IMR-90 (cell line): ENCODE data around the gene TAOK1. TPM values are rescaled to one million over a fixed set of nuclear protein-coding genes. Genes with fewer than 3 reads are reported as not detected.
"Not testable (repeated sequence)": the region's sequence is repeated elsewhere in the genome, so short reads cannot be mapped to it uniquely, and the experiment has no call there.

Source experiments
- ATAC-seq: fragments of 200-7000 bp; cut with Tn5 transposase; 2 replicates; pipeline ENCODE4 v1.9.1; 2020; ENCODE audit warnings: low read depth, mild to moderate bottlenecking, moderate library complexity
- BruUV-seq: library from RNA; stranded (reverse); fragments of 400-500 nt; replicated peaks from 2 replicates; lab custom pipeline; 2021; lab: Mats Ljungman, UMichigan
- CTCF ChIA-PET: fragments of 300-600 bp; formaldehyde crosslinking; extraction: SDS; loops from one replicate; lab custom pipeline; 2021; ENCODE audit warnings: antibody characterized with exemption; lab: Yijun Ruan, JAX
- POLR2A ChIA-PET: fragments of 300-600 bp; sonication (Branson Sonifier 250); formaldehyde crosslinking; loops from one replicate; lab custom pipeline; 2022; ENCODE audit warnings: antibody characterized with exemption; ENCODE audit not compliant: unreplicated experiment; lab: Charles Lee
- DNase-seq: peaks from one replicate; pipeline ENCODE4 v3.0.0; 2013
- H2AFZ ChIP-seq: replicated peaks from 2 replicates; pipeline ENCODE3; 2013; ENCODE audit warnings: low read length, mild to moderate bottlenecking; ENCODE audit not compliant: poor library complexity
- H2AK5ac ChIP-seq: 2 replicates; pipeline ENCODE4 v1.6.1; 2013; ENCODE audit warnings: low read depth, low read length, inconsistent platforms
- H2AK9ac ChIP-seq: replicated peaks from 2 replicates; pipeline ENCODE3; 2013; ENCODE audit warnings: mild to moderate bottlenecking, low read depth, low read length, moderate library complexity; ENCODE audit not compliant: poor library complexity
- H2BK120ac ChIP-seq: 2 replicates; pipeline ENCODE4 v1.6.1; 2013; ENCODE audit warnings: low read depth, low read length, inconsistent platforms
- H2BK15ac ChIP-seq: 3 replicates; pipeline ENCODE4 v1.6.1; 2013; ENCODE audit warnings: low read depth, low read length, inconsistent platforms
- H2BK20ac ChIP-seq: 2 replicates; pipeline ENCODE4 v1.6.1; 2013; ENCODE audit warnings: low read depth, mild to moderate bottlenecking, inconsistent platforms, low read length, moderate library complexity
- H2BK5ac ChIP-seq: 2 replicates; pipeline ENCODE4 v1.6.1; 2013; ENCODE audit warnings: mild to moderate bottlenecking, low read depth, low read length, inconsistent platforms; ENCODE audit not compliant: poor library complexity, severe bottlenecking
- H3K14ac ChIP-seq: replicated peaks from 2 replicates; pipeline ENCODE4 v1.6.1; 2013; ENCODE audit warnings: low read depth, low read length, inconsistent platforms
- H3K18ac ChIP-seq: 2 replicates; pipeline ENCODE4 v1.6.1; 2013; ENCODE audit warnings: low read depth, low read length, control low read depth
- H3K23ac ChIP-seq: 2 replicates; pipeline ENCODE4 v1.6.1; 2013; ENCODE audit warnings: low read depth, low read length, inconsistent platforms
- H3K27ac ChIP-seq: 2 replicates; pipeline ENCODE4 v1.5.1; 2013; ENCODE audit warnings: mild to moderate bottlenecking, control low read depth, low read length; ENCODE audit not compliant: insufficient read depth
- H3K27me3 ChIP-seq: 2 replicates; pipeline ENCODE4 v1.6.1; 2013; ENCODE audit warnings: low read length; ENCODE audit not compliant: control insufficient read depth, insufficient read depth
- H3K36me3 ChIP-seq: 2 replicates; pipeline ENCODE4 v1.6.1; 2013; ENCODE audit warnings: low read length, mixed read lengths; ENCODE audit not compliant: control insufficient read depth, insufficient read depth
- H3K4ac ChIP-seq: 2 replicates; pipeline ENCODE4 v1.6.1; 2013; ENCODE audit warnings: low read depth, low read length, inconsistent platforms
- H3K4me1 ChIP-seq: 2 replicates; pipeline ENCODE4 v1.6.1; 2013; ENCODE audit warnings: low read length, mixed read lengths; ENCODE audit not compliant: control insufficient read depth, insufficient read depth
- H3K4me2 ChIP-seq: 2 replicates; pipeline ENCODE4 v1.6.1; 2013; ENCODE audit warnings: low read depth, mild to moderate bottlenecking, control low read depth, low read length, moderate library complexity
- H3K4me3 ChIP-seq: 2 replicates; pipeline ENCODE4 v1.5.1; 2013; ENCODE audit warnings: low read depth, mild to moderate bottlenecking, control low read depth, low read length, moderate library complexity; ENCODE audit not compliant: insufficient read depth
- H3K56ac ChIP-seq: 2 replicates; pipeline ENCODE4 v1.6.1; 2013; ENCODE audit warnings: low read length, inconsistent platforms; ENCODE audit not compliant: insufficient read depth; ENCODE audit errors: extremely low read depth
- H3K79me1 ChIP-seq, 2 experiments: 2 replicates each; pipeline ENCODE4 v1.6.1; 2013; ENCODE audit warnings: low read length in 2 of 2, inconsistent platforms in 1 of 2, low read depth in 1 of 2
- H3K9ac ChIP-seq: 2 replicates; pipeline ENCODE4 v1.6.1; 2013; ENCODE audit warnings: low read depth, low read length, control low read depth
- H3K9me1 ChIP-seq: 2 replicates; pipeline ENCODE4 v1.6.1; 2013; ENCODE audit warnings: low read length, inconsistent platforms; ENCODE audit not compliant: insufficient read depth
- H3K9me3 ChIP-seq: 2 replicates; pipeline ENCODE4 v1.6.1; 2013; ENCODE audit warnings: low read length; ENCODE audit not compliant: control insufficient read depth, insufficient read depth
- H4K20me1 ChIP-seq: 2 replicates; pipeline ENCODE4 v1.6.1; 2013; ENCODE audit warnings: low read length, inconsistent platforms; ENCODE audit not compliant: insufficient read depth
- H4K5ac ChIP-seq: 2 replicates; pipeline ENCODE4 v1.6.1; 2013; ENCODE audit warnings: mild to moderate bottlenecking, low read depth, low read length, control low read depth
- H4K8ac ChIP-seq, 2 experiments: 2 replicates each; pipeline ENCODE4 v1.6.1; 2013; ENCODE audit warnings: low read depth in 2 of 2, low read length in 2 of 2, control low read depth in 1 of 2, inconsistent platforms in 1 of 2
- H4K91ac ChIP-seq: 2 replicates; pipeline ENCODE4 v1.6.1; 2013; ENCODE audit warnings: low read depth, low read length, inconsistent platforms; ENCODE audit not compliant: insufficient read depth
- WGBS, 2 experiments: methylation state at CpG; one replicate each; pipeline versions ENCODE4 v1.1.5 to v1.1.7; 2013; ENCODE audit warnings: missing lambda C conversion rate in 2 of 2; ENCODE audit not compliant: insufficient read length in 1 of 2; ENCODE audit errors: extremely low coverage in 2 of 2; 5-methylcytosine and 5-hydroxymethylcytosine counted together
- dilution Hi-C: fragments of 300-500 bp; cut with HindIII; formaldehyde crosslinking; loops from one replicate; pipeline ENCODE4 v1.14.3; 2018; ENCODE audit warnings: low sequenced_read_pairs; ENCODE audit not compliant: unreplicated experiment
- in situ Hi-C: fragments of 300-500 bp; cut with MboI; formaldehyde crosslinking; loops from 3 replicates; pipeline ENCODE4 v1.14.3; 2019; ENCODE audit warnings: low sequenced_read_pairs, inconsistent platforms, mixed read lengths
- intact Hi-C: fragments of 100-400 bp; cut with micrococcal nuclease; formaldehyde crosslinking; loops from 2 replicates; pipeline ENCODE4 v1.10.0; 2022
- polyA plus RNA-seq, 3 experiments: library from polyadenylated mRNA; depleted of rRNA; stranded (reverse); fragments of >200 nt; gene quantifications; 2 replicates each; pipeline ENCODE4 v1.2.3, GENCODE V29; 2012; ENCODE audit warnings: low replicate concordance in 1 of 3
- total RNA-seq: library from RNA; depleted of rRNA; stranded (reverse); fragments of >200 nt; gene quantifications from 2 replicates; pipeline ENCODE4 v1.2.3, GENCODE V29; 2012

The TAOK1 gene
- total and polyA plus RNA-seq, 2 of the 4 experiments (the other 2 are of a cell fraction), result 9.8 to 91.8 TPM

DNA sequence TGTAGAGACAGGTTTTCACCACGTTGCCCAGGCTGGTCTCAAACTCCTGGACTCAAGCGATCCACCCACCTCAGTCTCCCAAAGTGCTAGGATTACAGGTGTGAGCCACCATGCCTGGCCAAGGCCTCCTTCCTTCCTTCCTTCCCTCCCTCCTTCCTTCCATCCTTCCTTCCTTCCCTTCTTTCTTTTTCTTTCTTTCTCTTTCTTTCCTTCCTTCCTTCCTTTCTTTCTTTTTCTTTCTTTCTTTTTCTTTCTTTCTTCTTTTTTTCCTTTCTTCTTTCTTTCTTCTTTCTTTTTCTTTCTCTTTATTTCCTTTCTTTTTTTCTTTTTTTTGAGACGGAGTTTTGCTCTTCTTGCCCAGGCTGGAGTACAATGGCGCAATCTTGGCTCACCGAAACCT is 168.0 kb downstream of the TAOK1 start:
- WGBS, 2 experiments, result 100% methylated on average over 1 of the region's 5 CpGs; no CpG with 5 or more reads in 1 of the 2 experiments
- H3K56ac ChIP-seq, H3K4ac ChIP-seq, H3K9me1 ChIP-seq, H3K4me1 ChIP-seq, H2BK120ac ChIP-seq, DNase-seq, H3K4me2 ChIP-seq, in situ Hi-C loops, H3K36me3 ChIP-seq, H2AK5ac ChIP-seq, H3K9me3 ChIP-seq, H3K27me3 ChIP-seq, H4K8ac ChIP-seq, CTCF ChIA-PET, ATAC-seq, H4K20me1 ChIP-seq, H3K27ac ChIP-seq, H2AK9ac ChIP-seq, H2BK15ac ChIP-seq, H3K14ac ChIP-seq, H2AFZ ChIP-seq, H4K91ac ChIP-seq, H3K18ac ChIP-seq, H3K4me3 ChIP-seq, H2BK5ac ChIP-seq, H3K79me1 ChIP-seq, BruUV-seq, intact Hi-C loops, H3K9ac ChIP-seq, H3K23ac ChIP-seq, H4K5ac ChIP-seq, H2BK20ac ChIP-seq, dilution Hi-C loops: not testable (repeated sequence)
- POLR2A ChIA-PET, result interaction anchor here (0.7 kb wide), 1 partner anchor 12 kb away, joined by 3 read pairs; no protein-coding TSS in a partner anchor
